RPMI7951 (cell line): ENCODE data around the gene CBLN1. TPM values are rescaled to one million over a fixed set of nuclear protein-coding genes. Genes with fewer than 3 reads are reported as not detected.

ENCODE experiments used
- total RNA-seq: library from RNA; depleted of rRNA; stranded (reverse); fragments of >200 nt; shearing (Covaris generic); gene quantifications from 2 replicates; pipeline ENCODE4 v1.2.3, GENCODE V29; 2014; rRNA removed

The CBLN1 gene
- total RNA-seq, 1 experiment from 2014 or later = not detected

Other genes starting within 250 kb of the CBLN1 start
- not detected in 2 replicates for gene C16orf78, start 92.0 kb upstream of the CBLN1 start, total RNA-seq